ENCODE results near the gene CSNK1A1. TPM values are rescaled to one million over a fixed set of nuclear protein-coding genes. Genes with fewer than 3 reads are reported as not detected.
"Not testable (repeated sequence)": the region's sequence is repeated elsewhere in the genome, so short reads cannot be mapped to it uniquely, and the experiment has no call there.

The CSNK1A1 gene
- total and polyA plus RNA-seq, 4 experiments from 2014 or later: 135 to 189 (median 168) TPM

DNA sequence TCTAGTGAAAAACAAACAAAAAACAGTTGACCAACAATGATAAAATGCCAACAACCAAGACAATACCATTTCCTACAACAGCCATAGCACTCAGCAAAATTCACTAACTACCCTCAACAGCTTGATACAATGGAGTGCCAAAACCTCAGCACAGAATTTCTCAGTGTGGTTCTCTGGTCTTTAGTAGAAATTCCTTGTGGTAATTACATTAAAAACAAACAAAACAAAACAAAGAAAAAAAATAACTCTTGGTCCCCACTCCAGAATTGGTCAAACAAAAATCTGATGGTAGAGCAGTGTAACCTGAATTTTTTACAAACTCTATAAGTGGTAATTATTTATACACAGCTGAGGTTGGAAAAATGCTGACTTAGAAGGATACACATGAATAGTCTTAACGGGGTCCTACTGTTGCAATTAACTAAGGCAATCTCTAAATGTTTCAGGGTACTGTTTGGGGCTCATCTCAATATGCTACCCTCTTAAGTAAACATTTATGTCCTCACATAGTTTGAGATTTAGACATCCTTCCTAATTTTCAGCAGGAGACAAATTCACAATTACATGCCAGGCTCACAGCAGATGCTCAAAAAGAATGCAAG is 13.8 kb downstream of the CSNK1A1 start:
- DNase-seq: no peak
- intact Hi-C loops (cut with micrococcal nuclease): no loop called here
- peaks cover 50 to 85% (median 66%) of the 10 kb centered on the region in 4 donors for H3K4me1 Mint-ChIP-seq
- H3K9me3 Mint-ChIP-seq: no peaks in the 10 kb centered on the region
- H3K4me3 Mint-ChIP-seq: peak overlapping the region in 5 of 8 donors; percentile 23 to 68 (median 56)
- Histone ChIP-seq H3K27ac (ENCODE audit: low read depth, low read length) (no peak overlapping the region), H3K4me3 (ENCODE audit: low read length in 2 of 2) (no peak overlapping the region), H3K36me3 (ENCODE audit: insufficient read depth, low read length) (no peaks in the 10 kb centered on the region), H3K4me1 (ENCODE audit: insufficient read depth, low read length) (peaks cover 80% of the 10 kb centered on the region), H3K9me3 (ENCODE audit: control insufficient read depth in 1 of 2, low read length in 2 of 2) (no peaks in the 10 kb centered on the region), H3K27me3 (ENCODE audit: insufficient read depth, low read length) (no peaks in the 10 kb centered on the region)
- peaks cover 35 to 52% of the 10 kb centered on the region in 2 donors for H3K36me3 Mint-ChIP-seq
- ChIA-PET CTCF (ENCODE audit: partially characterized antibody) (interaction anchor here (1.1 to 2.0 kb wide), 3 partner anchors 12 to 104 kb away, joined by 3 to 5 read pairs (median 3); no protein-coding TSS in a partner anchor), POLR2A (ENCODE audit: partially characterized antibody) (no interaction called here)
- peak overlapping the region in 2 of 7 donors; percentile 47 to 50 for H3K27ac Mint-ChIP-seq
- H3K27me3 Mint-ChIP-seq: no peaks in the 10 kb centered on the region

DNA sequence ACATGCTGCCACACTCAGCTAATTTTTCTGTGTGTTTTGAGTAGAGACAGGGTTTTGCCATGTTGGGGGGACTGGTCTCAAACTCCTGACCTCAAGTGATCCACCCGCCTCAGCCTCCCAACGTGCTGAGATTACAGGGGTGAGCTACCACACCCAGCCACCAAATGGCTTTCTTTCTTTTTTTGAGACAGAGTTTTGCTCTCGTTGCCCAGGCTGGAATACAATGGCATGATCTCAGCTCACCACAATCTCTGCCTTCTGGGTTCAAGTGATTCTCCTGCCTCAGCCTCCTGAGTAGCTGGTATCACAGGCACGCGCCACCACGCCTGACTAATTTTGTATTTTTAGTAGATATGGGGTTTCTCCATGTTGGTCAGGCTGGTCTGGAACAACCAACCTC is 15.5 kb downstream of the CSNK1A1 start:
- H3K4me3 ChIP-seq (ENCODE audit: low read length in 2 of 2); DNase-seq; H3K27ac ChIP-seq (ENCODE audit: low read depth, low read length); H3K27me3 ChIP-seq (ENCODE audit: insufficient read depth, low read length); POLR2A ChIA-PET (ENCODE audit: partially characterized antibody); H3K27me3 Mint-ChIP-seq; H3K9me3 ChIP-seq (ENCODE audit: control insufficient read depth in 1 of 2, low read length in 2 of 2); H3K9me3 Mint-ChIP-seq; intact Hi-C loops (cut with micrococcal nuclease); H3K36me3 ChIP-seq (ENCODE audit: insufficient read depth, low read length): not testable (repeated sequence)
- Mint-ChIP-seq H3K4me3 (peak overlapping the region in 2 of 8 donors; percentile 28 to 30), H3K4me1 (peaks cover 49 to 85% (median 68%) of the 10 kb centered on the region in 4 donors), H3K27ac (peak overlapping the region in 3 of 7 donors; percentile 1 to 79 (median 22)), H3K36me3 (peaks cover 30 to 53% of the 10 kb centered on the region in 2 donors)
- CTCF ChIA-PET (ENCODE audit: partially characterized antibody): interaction anchor here (0.6 to 1.7 kb wide), 3 partner anchors 9 to 168 kb away, joined by 3 to 6 read pairs (median 4); no protein-coding TSS in a partner anchor
- H3K4me1 ChIP-seq (ENCODE audit: insufficient read depth, low read length): peaks cover 79% of the 10 kb centered on the region

DNA sequence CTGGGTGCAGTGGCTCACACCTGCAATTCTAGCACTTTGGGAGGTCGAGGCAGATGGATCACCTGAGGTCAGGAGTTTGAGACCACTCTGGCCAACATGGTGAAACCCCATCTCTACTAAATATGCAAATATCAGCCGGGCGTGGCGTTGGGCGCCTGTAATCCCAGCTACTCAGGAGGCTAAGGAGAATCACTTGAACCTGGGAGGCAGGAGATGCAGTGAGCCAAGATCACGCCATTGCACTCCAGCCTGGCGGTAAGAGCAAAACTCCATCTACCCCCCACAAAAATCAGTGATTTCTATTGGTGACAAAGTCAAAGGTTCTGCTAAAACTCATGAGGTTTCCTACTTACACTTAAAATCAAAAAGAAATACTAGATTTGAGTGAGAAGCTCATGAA is 18.8 kb downstream of the CSNK1A1 start:
- intact Hi-C loops (cut with micrococcal nuclease): no loop called here
- no peak for DNase-seq
- Histone ChIP-seq H3K4me3 (ENCODE audit: low read length in 2 of 2) (no peak overlapping the region), H3K36me3 (ENCODE audit: insufficient read depth, low read length) (no peaks in the 10 kb centered on the region), H3K9me3 (ENCODE audit: control insufficient read depth in 1 of 2, low read length in 2 of 2) (no peaks in the 10 kb centered on the region), H3K27ac (ENCODE audit: low read depth, low read length) (no peak overlapping the region), H3K27me3 (ENCODE audit: insufficient read depth, low read length) (no peaks in the 10 kb centered on the region), H3K4me1 (ENCODE audit: insufficient read depth, low read length) (peaks cover 90% of the 10 kb centered on the region)
- Mint-ChIP-seq H3K4me3 (peak overlapping the region in 3 of 8 donors; percentile 6 to 43 (median 15)), H3K9me3 (peaks cover 0 to 2% (median 0%) of the 10 kb centered on the region in 8 donors), H3K4me1 (peaks cover 60 to 90% (median 78%) of the 10 kb centered on the region in 4 donors), H3K27ac (peak overlapping the region in 1 of 7 donors; percentile 23), H3K36me3 (peaks cover 21 to 36% of the 10 kb centered on the region in 2 donors), H3K27me3 (no peaks in the 10 kb centered on the region)
- ChIA-PET CTCF (ENCODE audit: partially characterized antibody) (no interaction called here), POLR2A (ENCODE audit: partially characterized antibody) (no interaction called here)

DNA sequence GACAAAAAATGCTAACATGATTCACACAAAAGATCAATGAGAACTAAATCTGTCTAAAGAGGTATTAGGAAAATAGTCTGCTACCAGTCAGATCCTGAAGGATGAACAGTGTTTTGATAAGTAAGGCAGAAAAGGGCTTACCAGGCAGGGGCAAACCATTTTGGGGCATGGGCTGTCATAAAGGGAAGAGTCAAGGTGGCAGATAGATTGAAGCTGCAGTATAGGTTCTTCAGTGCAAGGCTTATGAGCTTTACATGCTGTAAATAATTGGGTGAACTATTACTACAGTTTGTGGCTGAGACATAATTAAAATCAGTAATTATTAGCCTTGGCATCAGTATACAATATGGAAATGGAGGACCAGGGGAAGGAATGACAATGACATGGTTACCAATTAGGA is 21.8 kb downstream of the CSNK1A1 start:
- Histone ChIP-seq H3K4me3 (ENCODE audit: low read length in 2 of 2) (no peak overlapping the region), H3K27me3 (ENCODE audit: insufficient read depth, low read length) (no peaks in the 10 kb centered on the region), H3K9me3 (ENCODE audit: control insufficient read depth in 1 of 2, low read length in 2 of 2) (no peaks in the 10 kb centered on the region), H3K4me1 (ENCODE audit: insufficient read depth, low read length) (peaks cover 89% of the 10 kb centered on the region), H3K36me3 (ENCODE audit: insufficient read depth, low read length) (peaks cover 7% of the 10 kb centered on the region), H3K27ac (ENCODE audit: low read depth, low read length) (no peak overlapping the region)
- Mint-ChIP-seq H3K27ac (peak overlapping the region in 3 of 7 donors; percentile 22 to 62 (median 22)), H3K27me3 (no peaks in the 10 kb centered on the region), H3K9me3 (peaks cover 0 to 2% (median 0%) of the 10 kb centered on the region in 8 donors), H3K4me1 (peaks cover 62 to 90% (median 80%) of the 10 kb centered on the region in 4 donors), H3K4me3 (peak overlapping the region; percentile 4 to 74 (median 54)), H3K36me3 (peaks cover 13 to 28% of the 10 kb centered on the region in 2 donors)
- ChIA-PET POLR2A (ENCODE audit: partially characterized antibody) (no interaction called here), CTCF (ENCODE audit: partially characterized antibody) (interaction anchor here (2.6 kb wide), 1 partner anchor 21 kb away, joined by 9 read pairs; the partner anchor contains the start of gene CSNK1A1)
- DNase-seq: no peak
- intact Hi-C loops (cut with micrococcal nuclease): no loop called here

DNA sequence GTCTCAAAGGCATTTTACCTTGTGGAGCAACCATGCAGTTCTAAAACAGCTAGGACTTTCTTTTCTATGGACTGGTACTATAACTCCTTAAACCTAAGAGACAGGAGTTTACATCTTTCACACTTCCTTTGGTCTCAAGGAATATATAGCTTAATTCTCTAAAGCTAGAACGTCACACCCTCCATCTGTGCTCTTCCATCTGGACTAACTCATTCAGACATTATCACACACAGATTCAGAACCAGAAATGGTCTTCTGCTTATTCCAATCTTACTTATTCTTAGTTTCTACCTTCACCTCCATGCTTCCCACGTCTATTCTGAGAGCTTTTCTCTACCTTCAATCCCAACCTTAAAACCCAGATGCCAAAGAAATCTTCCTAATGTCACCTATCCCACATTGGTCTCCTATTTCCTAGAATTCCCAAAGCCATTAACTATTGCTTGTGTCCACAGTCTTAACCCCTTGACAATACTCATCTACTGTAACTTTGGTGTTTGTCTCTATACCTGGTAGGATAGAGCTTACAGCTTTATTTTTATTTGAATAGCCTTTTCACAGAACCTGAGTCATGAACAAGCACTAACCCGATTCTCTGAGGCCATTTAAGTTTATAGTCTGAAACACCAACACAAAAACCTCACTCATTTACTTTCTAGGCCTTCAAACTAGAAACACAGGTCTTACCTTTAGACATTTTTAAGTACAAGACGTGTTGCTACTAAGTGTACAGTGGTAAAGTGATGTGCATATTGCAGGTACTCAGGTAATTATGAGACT is 22.8 kb downstream of the CSNK1A1 start:
- Mint-ChIP-seq H3K36me3 (peaks cover 18 to 33% of the 10 kb centered on the region in 2 donors), H3K4me3 (peak overlapping the region in 7 of 8 donors; percentile 16 to 76 (median 57)), H3K27ac (peak overlapping the region; percentile 2 to 85 (median 32)), H3K9me3 (peaks cover 0 to 2% (median 0%) of the 10 kb centered on the region in 8 donors), H3K27me3 (no peaks in the 10 kb centered on the region), H3K4me1 (peaks cover 60 to 92% (median 80%) of the 10 kb centered on the region in 4 donors)
- Histone ChIP-seq H3K27me3 (ENCODE audit: insufficient read depth, low read length) (no peaks in the 10 kb centered on the region), H3K9me3 (ENCODE audit: control insufficient read depth in 1 of 2, low read length in 2 of 2) (no peaks in the 10 kb centered on the region), H3K4me3 (ENCODE audit: low read length in 2 of 2) (no peak overlapping the region), H3K36me3 (ENCODE audit: insufficient read depth, low read length) (peaks cover 11% of the 10 kb centered on the region), H3K27ac (ENCODE audit: low read depth, low read length) (no peak overlapping the region), H3K4me1 (ENCODE audit: insufficient read depth, low read length) (peaks cover 96% of the 10 kb centered on the region)
- intact Hi-C loops (cut with micrococcal nuclease): no loop called here
- CTCF ChIA-PET (ENCODE audit: partially characterized antibody): interaction anchor here (1.0 to 1.3 kb wide), 4 partner anchors 12 to 94 kb away, joined by 3 to 4 read pairs (median 3); no protein-coding TSS in a partner anchor
- no peak for DNase-seq
- POLR2A ChIA-PET (ENCODE audit: partially characterized antibody): interaction anchor here (1.3 kb wide), 1 partner anchor 22 kb away, joined by 8 read pairs; the partner anchor contains the start of gene CSNK1A1

DNA sequence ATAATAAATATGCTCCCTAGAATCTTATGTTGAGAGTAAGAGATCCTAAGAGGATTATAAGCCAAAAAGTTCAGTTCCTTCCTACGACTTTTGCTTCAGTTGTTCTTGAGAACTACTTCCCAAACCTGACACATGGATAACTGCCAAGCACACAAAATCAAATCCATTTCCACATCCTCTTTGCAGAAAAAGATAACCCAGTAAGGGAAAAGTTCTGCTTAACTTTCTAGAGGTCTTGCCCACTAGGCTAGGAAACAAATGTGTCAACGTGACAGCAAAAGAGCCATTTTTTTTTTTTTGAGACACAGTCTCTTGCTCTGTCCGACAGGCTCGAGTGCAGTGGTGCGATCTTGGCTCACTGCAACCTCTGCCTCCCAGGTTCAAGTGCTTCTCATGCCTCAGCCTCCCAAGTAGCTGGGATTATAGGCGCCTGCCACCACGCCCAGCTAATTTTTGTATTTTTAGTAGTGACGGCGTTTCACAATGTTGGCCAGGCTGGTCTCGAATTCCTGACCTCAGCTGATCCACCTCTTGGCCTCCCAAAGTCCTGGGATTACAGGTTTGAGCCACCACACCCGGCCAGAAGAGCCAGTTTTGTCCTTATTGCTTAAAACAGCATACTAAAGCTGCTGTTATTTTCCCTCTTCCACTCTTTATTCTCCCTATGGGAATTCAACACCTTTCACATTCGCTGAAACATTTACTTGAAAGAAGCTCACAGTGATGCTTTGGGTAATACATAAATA is 24.2 kb downstream of the CSNK1A1 start:
- peaks cover 0 to 2% (median 0%) of the 10 kb centered on the region in 8 donors for H3K9me3 Mint-ChIP-seq
- peak overlapping the region in 6 of 7 donors; percentile 20 to 76 (median 54) for H3K27ac Mint-ChIP-seq
- intact Hi-C loops (cut with micrococcal nuclease): no loop called here
- peaks cover 60 to 89% (median 78%) of the 10 kb centered on the region in 4 donors for H3K4me1 Mint-ChIP-seq
- Histone ChIP-seq H3K4me3 (ENCODE audit: low read length in 2 of 2) (no peak overlapping the region), H3K27ac (ENCODE audit: low read depth, low read length) (no peak overlapping the region), H3K27me3 (ENCODE audit: insufficient read depth, low read length) (no peaks in the 10 kb centered on the region), H3K36me3 (ENCODE audit: insufficient read depth, low read length) (peaks cover 21% of the 10 kb centered on the region), H3K4me1 (ENCODE audit: insufficient read depth, low read length) (peaks cover 96% of the 10 kb centered on the region), H3K9me3 (ENCODE audit: control insufficient read depth in 1 of 2, low read length in 2 of 2) (no peaks in the 10 kb centered on the region)
- ChIA-PET CTCF (ENCODE audit: partially characterized antibody) (interaction anchor here (1.0 to 1.3 kb wide), 2 partner anchors 14 to 38 kb away, joined by 3 read pairs; no protein-coding TSS in a partner anchor), POLR2A (ENCODE audit: partially characterized antibody) (no interaction called here)
- DNase-seq: no peak
- no peaks in the 10 kb centered on the region for H3K27me3 Mint-ChIP-seq
- peak overlapping the region in 7 of 8 donors; percentile 2 to 58 (median 36) for H3K4me3 Mint-ChIP-seq
- H3K36me3 Mint-ChIP-seq: peaks cover 15 to 36% of the 10 kb centered on the region in 2 donors
